NCI-H128 (cell line): Measurements from ENCODE around the gene LORICRIN.

Experiments
- DNase-seq: peaks from one replicate; lab custom pipeline; 2025; ENCODE audit not compliant: unreplicated experiment; lab: John Stamatoyannopoulos, UW

The LORICRIN gene

DNA sequence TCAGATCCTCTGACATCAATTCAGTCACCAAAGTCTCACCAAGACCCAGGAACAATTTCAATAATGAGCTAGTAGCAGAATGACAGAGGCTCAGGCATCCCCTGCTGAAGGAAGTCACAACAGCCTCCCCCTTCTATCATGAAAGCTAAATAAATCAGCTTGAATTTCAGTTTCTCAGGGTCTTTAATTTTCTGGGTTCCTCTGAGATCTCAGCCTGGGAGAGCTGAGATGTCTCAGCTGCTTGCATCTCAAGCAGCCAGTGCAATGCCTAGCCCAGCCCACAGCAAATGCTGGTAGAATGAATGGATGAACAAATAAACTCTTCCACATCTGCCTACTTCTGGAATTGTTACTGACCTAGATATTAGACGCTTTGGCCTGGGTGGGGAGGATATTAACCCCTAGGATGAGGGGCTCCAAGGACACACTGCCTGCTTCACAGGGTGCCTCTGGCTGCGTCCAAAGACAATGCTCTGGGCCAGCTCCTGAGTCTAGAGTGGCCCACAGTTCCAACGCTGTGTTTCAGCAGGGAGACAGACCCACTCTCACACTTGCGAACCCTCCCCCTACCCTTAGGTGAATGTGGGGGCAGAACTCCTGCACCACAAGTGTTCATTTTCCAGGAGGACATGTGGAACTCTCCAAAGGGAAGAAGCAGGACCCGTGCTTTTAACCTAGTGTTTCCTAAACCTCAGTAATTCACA, 11.2 kb upstream of the LORICRIN start:
- DNase-seq: no peak

DNA sequence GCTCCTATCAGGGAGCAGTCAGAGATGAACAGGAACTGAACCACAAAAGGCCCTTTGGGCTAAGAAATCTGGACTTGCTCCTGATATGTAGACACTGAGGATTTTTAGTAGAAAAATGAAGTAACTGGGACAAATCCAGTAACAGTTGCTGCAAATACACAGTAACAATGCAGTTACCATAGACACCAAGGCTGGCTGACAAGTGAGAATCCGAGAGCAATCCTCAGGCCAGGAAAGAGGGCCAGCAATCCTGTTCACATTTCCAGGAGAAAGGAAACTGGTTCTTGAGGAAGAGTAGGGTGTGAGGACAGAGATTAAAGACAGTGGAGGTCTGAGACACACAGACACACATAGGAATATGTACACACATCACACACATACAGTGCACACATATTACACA, 9.3 kb upstream of the LORICRIN start:
- DNase-seq: no peak

DNA sequence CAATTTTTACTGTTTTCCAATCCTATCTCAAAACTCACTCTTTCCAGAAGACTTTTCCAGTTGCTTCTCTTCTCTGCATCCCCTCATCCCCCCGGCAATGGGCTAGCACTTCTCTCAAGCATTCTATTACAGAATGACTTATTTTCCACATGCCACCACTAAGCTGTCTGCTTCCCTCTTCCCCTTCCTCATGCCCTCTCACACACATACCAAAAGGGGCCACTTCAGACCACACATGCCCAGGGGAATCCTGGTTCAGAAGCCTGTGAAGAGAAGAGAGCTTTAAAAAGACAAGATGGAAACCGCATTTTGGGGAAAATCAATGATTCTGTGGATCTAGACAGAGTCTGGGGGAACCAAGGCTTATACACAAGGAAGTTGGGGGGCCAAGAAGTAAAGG, 8.4 kb upstream of the LORICRIN start:
- DNase-seq: no peak

DNA sequence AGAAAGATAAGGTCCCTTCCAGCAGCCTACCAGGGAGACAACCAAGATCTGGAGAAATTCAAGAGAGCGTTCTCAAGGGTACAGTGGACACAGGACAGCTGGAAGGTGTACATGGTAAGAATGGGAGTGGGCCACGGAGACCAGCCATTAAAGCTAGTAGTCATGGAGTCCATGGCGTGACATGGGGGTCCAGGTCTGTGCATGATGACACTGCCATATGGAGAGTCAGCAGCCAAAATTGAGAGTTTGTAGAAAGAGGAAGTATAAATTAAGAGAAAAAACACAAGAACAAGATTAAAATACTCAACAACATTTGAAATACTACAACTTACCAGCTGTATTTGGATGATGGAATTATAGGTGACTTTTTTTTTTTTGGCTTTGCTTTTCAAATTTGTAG, 7.9 kb upstream of the LORICRIN start:
- no peak for DNase-seq

DNA sequence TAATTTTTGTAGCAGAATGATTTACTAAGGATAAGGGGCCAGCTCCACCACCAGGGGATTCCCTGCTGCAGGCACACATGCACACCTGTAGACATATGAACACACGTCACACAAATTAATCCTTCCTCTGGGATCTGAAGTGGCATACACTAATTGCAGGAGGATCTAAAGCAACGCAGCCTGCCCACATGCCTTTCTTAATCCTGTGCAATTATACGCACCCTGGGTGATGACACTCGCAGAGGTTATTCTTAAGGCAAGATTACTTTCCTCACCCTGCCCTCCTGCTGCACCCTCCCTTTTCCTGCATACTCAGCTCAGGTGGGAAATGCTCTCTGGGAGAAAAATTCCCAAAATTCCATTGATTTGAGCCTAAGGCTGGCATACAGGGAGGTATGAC, 7.5 kb upstream of the LORICRIN start:
- DNase-seq: no peak

DNA sequence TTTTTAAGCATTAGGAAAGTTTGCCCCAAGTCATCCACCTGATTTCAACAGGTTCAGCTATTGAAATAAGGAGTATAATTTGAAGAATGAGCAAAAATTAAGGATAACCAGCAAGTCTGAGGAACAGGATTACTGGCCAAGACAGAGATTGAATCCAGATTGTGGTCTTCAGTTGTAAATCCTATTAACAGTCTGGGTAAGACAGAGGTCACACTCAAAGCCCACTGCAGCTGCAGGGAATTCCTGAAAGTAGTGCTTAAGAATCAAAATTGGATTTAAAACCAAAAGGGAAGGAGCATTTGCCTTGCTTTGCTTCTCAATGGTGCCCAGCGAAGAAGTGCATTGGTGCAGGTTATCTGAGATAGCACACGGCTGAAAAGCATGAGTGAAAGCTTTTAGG, 6.4 kb upstream of the LORICRIN start:
- no peak for DNase-seq

DNA sequence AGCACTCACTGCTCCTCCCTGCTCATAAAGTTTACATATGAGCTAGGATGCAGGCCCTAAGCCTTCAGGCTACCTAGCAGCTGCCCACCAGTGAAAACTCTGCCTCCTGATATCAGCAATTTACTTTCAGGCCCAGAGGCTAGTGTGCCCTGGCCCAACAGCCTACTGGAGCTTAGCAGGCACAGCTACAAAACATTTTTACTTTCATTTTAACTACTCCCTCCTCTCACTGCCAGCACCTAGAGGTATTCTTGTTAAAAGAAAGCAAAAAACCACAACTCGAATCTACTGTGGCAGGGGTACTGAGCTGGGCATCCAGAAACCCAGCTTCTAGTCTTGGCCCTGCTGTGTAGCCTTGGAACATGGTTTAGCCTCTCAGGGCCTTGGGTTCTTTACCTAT, 5.8 kb upstream of the LORICRIN start:
- no peak for DNase-seq

DNA sequence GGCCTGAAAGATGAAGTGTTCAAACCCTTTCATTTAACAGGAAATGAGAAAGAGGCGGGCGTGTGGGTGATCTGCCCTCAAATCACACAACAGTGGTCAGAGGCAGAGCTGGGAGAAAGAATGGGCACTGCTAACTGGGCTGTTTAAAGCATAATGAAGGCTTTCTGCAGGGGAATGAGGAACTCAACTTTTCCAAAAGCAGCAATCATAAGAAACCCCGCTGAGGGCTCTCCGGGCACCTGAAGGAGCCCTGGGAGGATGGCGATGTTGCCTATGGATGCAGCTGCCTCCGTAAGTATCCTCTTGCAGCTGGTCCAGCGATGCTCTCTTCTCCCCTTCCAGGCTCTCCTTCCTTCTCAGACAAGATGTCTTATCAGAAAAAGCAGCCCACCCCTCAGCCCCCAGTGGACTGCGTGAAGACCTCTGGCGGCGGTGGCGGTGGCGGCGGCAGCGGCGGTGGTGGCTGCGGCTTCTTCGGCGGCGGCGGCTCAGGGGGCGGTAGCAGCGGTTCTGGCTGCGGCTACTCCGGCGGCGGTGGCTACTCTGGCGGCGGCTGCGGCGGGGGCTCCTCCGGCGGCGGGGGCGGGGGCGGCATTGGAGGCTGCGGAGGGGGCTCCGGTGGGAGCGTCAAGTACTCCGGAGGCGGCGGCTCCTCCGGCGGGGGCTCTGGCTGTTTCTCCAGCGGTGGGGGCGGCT, 1.2 kb downstream of the LORICRIN start:
- no peak for DNase-seq

DNA sequence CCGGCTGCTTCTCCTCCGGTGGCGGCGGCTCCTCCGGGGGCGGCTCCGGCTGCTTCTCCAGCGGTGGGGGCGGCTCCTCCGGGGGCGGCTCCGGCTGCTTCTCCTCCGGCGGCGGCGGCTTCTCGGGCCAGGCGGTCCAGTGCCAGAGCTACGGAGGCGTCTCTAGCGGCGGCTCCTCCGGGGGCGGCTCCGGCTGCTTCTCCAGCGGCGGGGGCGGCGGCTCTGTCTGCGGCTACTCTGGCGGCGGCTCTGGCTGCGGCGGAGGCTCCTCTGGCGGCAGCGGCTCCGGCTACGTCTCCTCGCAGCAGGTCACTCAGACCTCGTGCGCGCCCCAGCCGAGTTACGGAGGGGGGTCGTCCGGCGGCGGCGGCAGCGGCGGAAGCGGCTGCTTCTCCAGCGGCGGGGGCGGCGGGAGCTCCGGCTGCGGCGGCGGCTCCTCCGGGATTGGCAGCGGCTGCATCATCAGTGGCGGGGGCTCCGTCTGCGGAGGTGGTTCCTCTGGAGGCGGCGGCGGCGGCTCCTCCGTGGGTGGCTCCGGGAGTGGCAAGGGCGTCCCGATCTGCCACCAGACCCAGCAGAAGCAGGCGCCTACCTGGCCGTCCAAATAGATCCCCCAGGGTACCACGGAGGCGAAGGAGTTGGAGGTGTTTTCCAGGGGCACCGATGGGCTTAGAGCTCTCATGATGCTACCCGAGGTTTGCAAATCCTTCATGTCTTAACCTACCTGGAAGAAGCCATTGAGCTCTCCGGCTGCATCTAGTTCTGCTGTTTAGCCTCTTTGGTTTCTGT, 2.0 kb downstream of the LORICRIN start:
- no peak for DNase-seq

DNA sequence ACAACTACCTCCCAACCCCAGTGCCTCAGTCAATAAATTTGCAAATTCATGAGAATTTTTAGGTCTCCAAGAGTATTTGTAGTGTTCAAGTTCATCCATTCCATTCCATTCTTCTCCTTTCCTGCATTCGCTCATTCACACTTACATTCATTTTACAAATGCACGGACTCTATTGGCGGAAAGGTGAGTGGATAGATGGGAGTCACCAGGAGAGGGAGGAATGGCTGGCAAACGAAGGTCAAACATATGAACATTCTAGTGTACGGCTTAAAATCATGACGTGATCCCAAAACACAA, 2.5 kb downstream of the LORICRIN start:
- no peak for DNase-seq

DNA sequence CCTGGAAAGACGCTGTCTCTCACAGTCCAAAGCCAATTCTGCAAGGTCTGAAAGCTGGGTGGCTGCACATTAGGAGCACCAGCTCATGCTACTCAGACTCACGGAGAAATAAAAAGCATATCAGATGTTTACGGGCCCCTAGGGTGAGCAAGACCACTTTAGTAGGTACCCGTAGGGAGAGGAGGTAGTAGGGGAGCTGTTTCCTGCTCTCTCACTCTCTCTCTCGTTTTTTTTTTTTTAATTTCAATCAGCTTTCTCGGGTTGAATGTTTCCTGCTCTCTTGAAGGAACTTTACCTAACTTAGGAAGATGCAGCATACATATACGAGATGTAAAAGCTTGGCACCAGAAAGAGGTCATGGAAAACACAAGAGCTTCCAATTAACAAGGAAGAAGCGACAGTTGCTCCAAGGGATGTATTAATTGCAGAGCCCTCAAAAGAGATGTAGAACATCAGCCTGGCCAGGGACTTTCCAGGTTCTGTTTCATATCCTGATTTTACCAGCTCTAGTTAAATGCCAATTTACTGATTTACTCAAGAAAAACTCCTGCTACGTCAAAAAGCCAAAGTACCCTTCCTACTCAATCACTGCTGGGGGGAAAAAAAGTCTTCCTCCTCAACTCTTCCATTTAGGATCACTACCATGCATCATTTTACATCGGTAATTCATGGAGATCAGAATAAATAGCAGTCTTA, 3.1 kb downstream of the LORICRIN start:
- no peak for DNase-seq

DNA sequence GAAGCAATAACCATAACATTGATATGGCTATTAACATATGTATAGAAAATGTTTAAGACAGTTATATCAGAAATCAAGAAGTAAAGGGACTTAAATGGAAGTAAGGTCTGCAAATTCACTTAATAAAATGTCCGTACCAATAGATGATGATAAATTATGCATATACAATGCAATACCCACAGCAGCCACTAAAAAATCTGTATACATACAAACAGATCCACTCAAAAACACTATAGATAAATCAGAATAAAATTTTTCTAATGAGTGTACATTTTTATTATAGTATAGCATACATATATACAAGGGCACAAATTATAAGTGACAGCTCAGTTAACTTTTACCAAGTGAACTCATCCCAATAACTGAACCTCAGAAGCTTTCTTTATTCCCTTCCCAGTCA, 6.0 kb downstream of the LORICRIN start:
- DNase-seq: no peak

DNA sequence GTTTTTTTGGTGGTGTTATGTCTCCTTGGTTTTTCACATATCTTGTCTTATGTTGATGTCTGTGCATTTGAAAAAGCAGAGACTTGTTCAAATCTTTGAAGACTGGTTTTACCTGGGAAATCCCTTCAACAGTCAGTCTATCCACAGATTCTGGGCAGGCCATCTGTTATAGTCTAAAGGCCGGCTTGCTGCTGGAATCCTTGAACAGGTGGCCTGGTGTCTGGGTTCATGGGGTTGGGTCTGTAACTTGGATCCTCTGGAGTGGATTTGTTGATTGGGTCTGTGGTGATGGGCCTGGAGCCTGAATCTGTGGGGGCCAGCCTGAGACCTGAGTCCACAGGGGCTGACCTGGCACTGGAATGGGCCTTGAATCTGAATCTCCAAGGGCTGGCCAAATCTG, 12.2 kb downstream of the LORICRIN start:
- no peak for DNase-seq

DNA sequence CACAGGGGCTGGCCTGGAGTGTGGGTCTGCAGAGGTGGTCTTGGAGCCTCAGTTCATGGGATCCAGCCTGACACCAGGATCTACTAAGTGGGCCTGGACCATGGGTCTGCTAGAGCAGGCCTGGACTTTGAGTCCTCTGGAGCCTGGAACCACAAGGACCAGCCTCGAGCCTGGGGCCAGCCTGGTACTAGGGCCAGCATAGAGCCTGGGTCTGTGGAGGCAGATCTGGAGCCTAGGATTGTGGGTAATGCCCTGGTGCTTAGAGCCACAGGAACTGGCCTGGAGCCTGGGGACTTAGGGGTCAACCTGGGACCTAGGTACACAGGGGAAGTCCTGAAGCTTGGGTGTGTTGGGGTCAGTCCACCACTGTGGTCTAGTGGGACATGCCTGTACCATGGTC, 12.7 kb downstream of the LORICRIN start:
- DNase-seq: no peak

DNA sequence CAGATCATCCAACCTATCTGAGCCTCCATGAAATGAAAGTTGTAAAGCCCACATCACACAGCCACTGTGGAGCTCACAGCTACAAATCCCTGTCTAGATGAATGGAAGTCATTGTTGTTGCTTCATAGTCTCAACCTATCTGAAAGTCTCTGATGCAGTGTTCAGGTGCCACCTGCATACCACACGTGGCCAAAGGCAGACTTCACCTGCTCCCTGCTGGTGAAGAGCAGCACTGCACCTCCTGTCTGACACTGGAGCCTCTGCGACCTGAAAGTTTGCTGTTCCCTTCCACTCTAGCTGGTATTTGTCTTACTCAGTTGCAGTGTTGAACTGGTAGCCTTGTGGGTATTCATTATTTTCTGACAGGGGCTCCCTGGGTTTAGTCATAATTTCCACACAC, 18.4 kb downstream of the LORICRIN start:
- DNase-seq: no peak

DNA sequence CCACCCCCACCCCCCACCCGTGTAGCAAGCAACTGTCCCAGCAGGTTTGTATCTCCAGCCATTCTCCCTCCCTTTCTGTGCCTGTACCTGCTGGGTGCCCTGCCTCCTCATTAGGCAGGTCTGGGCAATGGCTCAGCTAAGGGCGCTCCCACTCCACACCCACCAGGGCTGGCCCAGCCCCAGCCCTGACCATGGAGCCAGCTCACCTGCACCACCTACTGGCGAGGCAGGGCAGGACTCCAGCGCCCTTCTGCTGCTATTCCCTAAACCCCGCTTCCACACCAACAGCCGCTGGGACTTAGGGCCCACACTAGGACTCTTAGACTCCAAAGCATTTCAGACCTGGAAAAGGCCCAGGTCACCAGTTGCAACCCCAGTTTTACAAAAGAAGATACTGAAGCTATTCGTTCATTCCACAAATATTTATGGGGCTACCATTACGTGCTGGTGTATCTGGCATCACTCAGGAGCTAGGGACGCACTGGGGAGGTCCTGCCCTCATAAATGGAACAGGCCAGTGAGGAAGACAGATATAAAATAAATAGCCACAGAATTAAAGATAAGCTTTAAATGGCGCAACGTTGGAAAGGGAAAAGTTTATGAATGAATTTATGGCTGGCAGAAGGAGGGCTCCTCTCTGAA, 29.3 kb downstream of the LORICRIN start:
- DNase-seq: no peak

DNA sequence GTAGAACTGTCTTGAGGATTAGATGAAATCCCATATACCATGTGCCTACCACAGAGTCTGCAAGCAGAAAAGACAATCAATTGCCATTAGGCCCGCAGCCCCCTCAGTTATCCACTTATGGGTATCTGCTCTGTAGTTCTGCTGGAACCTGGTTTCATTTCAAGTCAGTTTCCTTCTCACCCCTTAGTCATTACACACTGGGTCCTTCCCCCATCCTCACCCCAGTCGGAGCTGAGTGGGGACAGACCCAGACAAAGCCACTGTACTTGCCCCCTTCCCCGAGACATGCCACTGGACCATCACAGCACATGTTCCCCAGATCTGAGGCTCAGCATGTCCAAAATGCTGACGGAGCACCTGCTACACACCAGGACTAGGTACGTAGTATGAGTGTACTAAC, 32.0 kb downstream of the LORICRIN start:
- DNase-seq: no peak

DNA sequence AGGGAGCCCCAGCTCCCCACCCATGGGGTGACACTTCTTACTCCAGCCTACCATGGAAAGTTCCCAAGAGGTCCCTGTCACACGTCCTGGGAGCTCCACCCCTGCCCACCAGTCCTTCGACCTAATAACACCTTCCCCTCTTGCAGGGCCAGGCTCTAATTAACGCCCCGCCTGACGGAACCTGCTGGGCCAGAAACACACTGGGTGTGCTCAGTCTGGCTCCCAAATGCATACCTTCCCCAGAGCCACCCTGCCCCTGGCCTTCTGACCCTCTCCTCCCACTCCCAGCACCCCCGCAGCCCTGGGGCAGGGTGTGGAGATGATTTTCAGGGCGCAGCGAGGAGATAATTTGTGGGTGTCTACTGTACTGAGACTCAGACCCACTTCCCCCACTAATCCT, 32.7 kb downstream of the LORICRIN start:
- DNase-seq: no peak

DNA sequence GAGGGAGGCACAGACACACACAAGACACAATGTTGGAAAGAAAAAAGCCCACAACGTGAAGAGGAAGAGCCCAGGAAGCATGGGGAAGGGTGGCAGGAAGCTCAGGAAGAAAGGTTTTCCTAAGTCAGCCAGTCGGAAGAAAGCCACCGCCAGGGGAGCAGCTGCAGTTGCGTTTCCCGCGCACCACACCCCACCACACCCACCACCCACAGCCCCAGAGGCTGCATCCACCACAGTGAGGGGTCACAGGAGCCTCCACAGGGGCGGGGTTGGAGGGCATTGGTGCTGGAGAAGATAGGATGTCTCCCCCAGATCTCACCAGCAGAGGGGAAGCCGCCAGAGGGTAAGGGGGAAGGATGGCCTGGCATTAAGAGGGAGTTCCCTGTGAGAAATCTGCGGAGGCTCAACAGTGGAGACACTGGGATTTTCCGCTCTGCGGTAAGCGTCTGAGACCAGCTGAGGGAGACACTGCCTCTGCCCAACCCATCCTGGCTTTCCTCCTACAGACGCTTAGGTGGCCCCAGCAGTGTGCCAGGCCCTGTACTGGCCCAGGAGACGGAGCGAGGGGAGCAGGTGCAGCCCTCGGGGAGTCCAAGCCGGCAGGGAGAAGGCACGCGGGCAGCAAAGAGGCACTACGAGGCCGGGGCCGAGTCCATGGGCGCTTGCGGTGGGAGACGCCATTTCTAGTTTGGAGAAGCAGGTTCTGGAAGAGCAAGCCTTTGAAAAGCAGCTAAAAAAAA, 33.4 kb downstream of the LORICRIN start:
- DNase-seq: no peak

DNA sequence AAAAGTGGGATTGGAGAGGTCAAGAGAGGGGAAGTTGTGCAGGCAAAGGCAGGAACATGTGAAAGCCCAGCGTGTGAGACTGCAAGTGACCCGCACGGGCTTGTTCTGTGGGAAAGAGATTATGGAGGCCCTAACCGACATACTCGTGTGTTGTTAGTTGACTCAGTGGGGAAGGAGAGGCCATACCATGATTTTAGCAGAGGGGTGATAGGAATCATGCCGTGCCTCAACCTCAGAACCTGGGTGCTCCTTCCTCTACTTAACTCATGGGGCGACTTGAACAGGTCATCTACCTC, 33.9 kb downstream of the LORICRIN start:
- no peak for DNase-seq

DNA sequence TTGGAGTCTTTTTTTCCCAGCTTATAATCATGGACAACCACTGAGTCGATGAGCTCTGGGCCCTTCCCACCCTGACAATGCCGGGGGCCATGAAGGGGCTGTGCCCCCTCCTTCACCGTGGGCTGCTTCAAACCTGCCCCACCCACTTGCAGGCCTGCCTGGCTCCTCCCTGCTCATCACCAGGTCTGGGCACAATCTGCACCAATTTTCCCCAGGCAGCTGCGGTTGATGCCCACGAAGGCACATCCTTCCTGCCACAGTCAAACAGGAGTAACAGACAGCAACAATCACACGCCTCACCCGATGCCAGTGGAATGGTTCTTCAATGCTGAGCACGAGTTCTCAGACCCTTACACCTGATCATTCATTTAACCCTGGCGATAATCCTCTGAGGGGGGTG, 34.4 kb downstream of the LORICRIN start:
- DNase-seq: no peak
